K562 (cell line): ENCODE data around the gene SLC22A23. TPM values are rescaled to one million over a fixed set of nuclear protein-coding genes. Genes with fewer than 3 reads are reported as not detected.

Experiments used
- C11orf30 ChIP-seq: fragments of 450-650 bp; IDR thresholded peaks from 2 replicates; pipeline ENCODE4 v1.6.1; 2016; ENCODE audit warnings: low read depth, mild to moderate bottlenecking
- CHAMP1 ChIP-seq: fragments of 450-650 bp; IDR thresholded peaks from 2 replicates; pipeline ENCODE4 v1.6.1; 2016; ENCODE audit warnings: mild to moderate bottlenecking
- EGR1 ChIP-seq: fragments of 450-650 bp; conservative IDR thresholded peaks from 2 replicates; pipeline ENCODE4 v1.6.1; 2017; ENCODE audit warnings: mild to moderate bottlenecking
- EHMT2 ChIP-seq: fragments of 450-650 bp; IDR thresholded peaks from 2 replicates; pipeline ENCODE4 v1.6.1; 2018; ENCODE audit warnings: antibody characterized with exemption
- RBFOX2 ChIP-seq: fragments of 200-400 bp; formaldehyde crosslinking; IDR thresholded peaks from 2 replicates; pipeline ENCODE4 v1.6.1; 2017; ENCODE audit warnings: low read depth, mild to moderate bottlenecking, low read length, moderate library complexity
- RFX1 ChIP-seq: fragments of 450-650 bp; IDR thresholded peaks from 2 replicates; pipeline ENCODE4 v1.6.1; 2016; ENCODE audit warnings: mild to moderate bottlenecking, moderate library complexity
- SMAD4 ChIP-seq: fragments of 250-450 bp; sonication (Bioruptor Pico); conservative IDR thresholded peaks from 2 replicates; pipeline ENCODE4 v1.8.0; 2021; ENCODE audit warnings: inconsistent platforms, mild to moderate bottlenecking, moderate library complexity
- SRSF7 ChIP-seq: fragments of 200-400 bp; formaldehyde crosslinking; optimal IDR thresholded peaks from 2 replicates; pipeline ENCODE3; 2017; ENCODE audit warnings: mild to moderate bottlenecking, low read depth, low read length
- TCF7L2 ChIP-seq: fragments of 150-350 bp; IDR thresholded peaks from 2 replicates; pipeline ENCODE4 v1.6.1; 2016; ENCODE audit warnings: low read depth, mild to moderate bottlenecking, low read length, moderate library complexity
- THRAP3 ChIP-seq: fragments of 450-650 bp; IDR thresholded peaks from 2 replicates; pipeline ENCODE4 v1.6.1; 2016; ENCODE audit warnings: mild to moderate bottlenecking, inconsistent platforms, borderline replicate concordance
- ZBTB40 ChIP-seq, 2 experiments: fragments of 450-650 bp in 1 of 2; sonication (generic) in 1 of 2; formaldehyde crosslinking in 1 of 2; IDR thresholded peaks; 2 replicates each; pipeline versions ENCODE4 v1.7.1 to v1.9.0; 2016 to 2022; ENCODE audit warnings: inconsistent platforms in 1 of 2, mild to moderate bottlenecking in 1 of 2, missing genetic modification reagents in 1 of 2
- ZC3H4 ChIP-seq: sonication (generic); formaldehyde crosslinking; IDR thresholded peaks from 2 replicates; pipeline ENCODE4 v1.9.0; 2021; ENCODE audit warnings: missing genetic modification reagents, borderline replicate concordance
- ZFX ChIP-seq: sonication (generic); formaldehyde crosslinking; IDR thresholded peaks from 2 replicates; pipeline ENCODE4 v1.8.0; 2022; ENCODE audit warnings: mild to moderate bottlenecking, missing genetic modification reagents, moderate library complexity
- ZNF24 ChIP-seq: fragments of 450-650 bp; IDR thresholded peaks from 2 replicates; pipeline ENCODE4 v1.6.1; 2016
- ZNF324 ChIP-seq: fragments of 250-450 bp; sonication (Bioruptor Pico); IDR thresholded peaks from 2 replicates; pipeline ENCODE4 v1.4.0; 2020; ENCODE audit warnings: mild to moderate bottlenecking
- polyA plus RNA-seq, 8 experiments: library from polyadenylated mRNA; depleted of rRNA in 4 of 8; stranded (reverse) in 5 of 8; unstranded in 3 of 8; fragments of >200 nt; fragmentation: Nextera tagmentation in 2 of 8; fragmentation: Illumina TruSeq in 1 of 8; extraction: Ambion mirVana in 2 of 8; extraction: Trizol in 1 of 8; gene quantifications; 2 replicates each; pipeline versions ENCODE4 v1.2.1 to v1.2.3, GENCODE V29; 2011 to 2014; ENCODE audit warnings: inconsistent platforms in 1 of 8, missing spikeins in 1 of 8
- total RNA-seq, 7 experiments: library from RNA; depleted of rRNA in 6 of 7; stranded (reverse); fragments of >200 nt in 6 of 7; fragmentation: Illumina TruSeq in 2 of 7; extraction: Trizol in 2 of 7; gene quantifications; 2 replicates each; pipeline versions ENCODE4 v1.2.1 to v1.2.3, GENCODE V29; 2011 to 2021; ENCODE audit warnings: low replicate concordance in 1 of 7
- TF ChIP-seq, protein P1 (sequence below): IDR thresholded peaks from 2 replicates; pipeline ENCODE4 v1.6.1; 2014; ENCODE audit warnings: antibody characterized with exemption

Gene SLC22A23
- total and polyA plus RNA-seq, 9 of the 15 experiments (the other 6 are each of a cell fraction or from before 2014, with no cell fraction given) = 0.30 to 8.7 (median 2.5) TPM

DNA sequence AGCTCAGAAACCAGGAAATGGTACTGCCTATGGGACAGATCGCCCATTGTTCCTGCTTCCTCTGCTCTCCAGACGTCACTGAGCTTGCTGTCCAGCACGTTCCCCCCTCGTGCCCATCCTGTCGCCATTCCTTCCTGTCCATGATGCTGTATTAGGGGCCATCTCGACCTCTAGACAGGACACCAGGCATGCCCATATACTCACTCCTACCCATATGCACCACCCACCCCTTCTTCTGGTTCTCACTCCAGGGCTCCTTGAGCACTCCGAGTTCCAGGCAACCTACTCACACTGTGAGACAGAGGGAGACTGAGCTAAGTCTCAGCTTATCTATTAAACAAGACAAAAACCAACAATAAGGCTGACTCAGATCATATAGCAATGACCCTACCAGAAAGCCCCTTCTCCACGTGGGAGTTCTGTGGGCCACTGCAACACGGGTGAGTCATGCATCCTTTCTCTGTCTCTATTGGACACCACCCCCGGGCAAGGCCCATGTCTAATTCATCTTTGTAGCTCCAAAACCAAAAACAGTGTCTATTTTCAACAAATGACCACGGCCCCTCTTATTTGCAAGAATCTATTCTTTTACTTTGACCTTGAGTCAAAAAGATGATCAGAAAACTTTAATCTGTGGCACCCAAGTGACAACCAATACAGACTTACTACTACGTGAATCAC is 132.4 kb downstream of the SLC22A23 start (continued):
- TF ChIP-seq CHAMP1 (no peak), ZC3H4 (CRISPR knock-in tag) (no peak), SRSF7 (no peak), ZNF24 (no peak), ZBTB40 (IDR thresholded peaks at IDR 0.05) (no peak; the same call in 1 of the 2 replicates), ZBTB40 (CRISPR knock-in tag; IDR thresholded peaks at IDR 0.05) (0 out of 2 replicates have a peak, but pooled peaks have one; percentile 20), RFX1 (no peak; the same call in 1 of the 2 replicates), SMAD4 (CRISPR knock-in tag) (no peak), C11orf30 (peak; percentile 91), RBFOX2 (no peak), TCF7L2 (no peak), EGR1 (peak; percentile 91), ZFX (no peak), THRAP3 (no peak), ZNF324 (CRISPR knock-in tag) (no peak), EHMT2 (no peak; the same call in none of the 2 replicates)
- TF ChIP-seq, protein P1, sequence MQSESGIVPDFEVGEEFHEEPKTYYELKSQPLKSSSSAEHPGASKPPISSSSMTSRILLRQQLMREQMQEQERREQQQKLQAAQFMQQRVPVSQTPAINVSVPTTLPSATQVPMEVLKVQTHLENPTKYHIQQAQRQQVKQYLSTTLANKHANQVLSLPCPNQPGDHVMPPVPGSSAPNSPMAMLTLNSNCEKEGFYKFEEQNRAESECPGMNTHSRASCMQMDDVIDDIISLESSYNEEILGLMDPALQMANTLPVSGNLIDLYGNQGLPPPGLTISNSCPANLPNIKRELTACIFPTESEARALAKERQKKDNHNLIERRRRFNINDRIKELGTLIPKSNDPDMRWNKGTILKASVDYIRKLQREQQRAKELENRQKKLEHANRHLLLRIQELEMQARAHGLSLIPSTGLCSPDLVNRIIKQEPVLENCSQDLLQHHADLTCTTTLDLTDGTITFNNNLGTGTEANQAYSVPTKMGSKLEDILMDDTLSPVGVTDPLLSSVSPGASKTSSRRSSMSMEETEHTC = no peak
